BE2C (cell line): ENCODE data around the gene PAX3.

Experiments used
- DNase-seq: peaks from one replicate; pipeline ENCODE4 v3.0.0-alpha.2; 2020
- H3K27me3 ChIP-seq: fragments of 250-450 bp; sonication (Bioruptor Pico); 2 replicates; pipeline ENCODE4 v1.5.1; 2020; ENCODE audit warnings: mild to moderate bottlenecking
- H3K36me3 ChIP-seq: fragments of 250-450 bp; sonication (Bioruptor Pico); 2 replicates; pipeline ENCODE4 v1.5.1; 2020; ENCODE audit warnings: mild to moderate bottlenecking
- H3K4me1 ChIP-seq: fragments of 250-450 bp; sonication (Bioruptor Pico); 2 replicates; pipeline ENCODE4 v1.5.1; 2020
- H3K4me3 ChIP-seq: 2 replicates; pipeline ENCODE4 v1.5.1; 2011; ENCODE audit warnings: low read depth, low read length
- H3K9me3 ChIP-seq: fragments of 250-450 bp; sonication (Bioruptor Pico); 2 replicates; pipeline ENCODE4 v1.5.1; 2020
- TF ChIP-seq, protein P1 (sequence below): IDR thresholded peaks from 2 replicates; pipeline ENCODE4 v1.5.1; 2012; ENCODE audit warnings: mild to moderate bottlenecking, low read depth, low read length

Gene PAX3

GRCh38 chr2:222303828-222304736 lies 5.3 kb upstream of the PAX3 start:
- H3K4me1 ChIP-seq = no peaks in the 10 kb centered on the region; the same call in 1 of the 2 replicates
- H3K9me3 ChIP-seq = no peaks in the 10 kb centered on the region
- no peak for DNase-seq
- H3K4me3 ChIP-seq = no peak overlapping the region
- no peaks in the 10 kb centered on the region for H3K36me3 ChIP-seq
- TF ChIP-seq, protein P1, sequence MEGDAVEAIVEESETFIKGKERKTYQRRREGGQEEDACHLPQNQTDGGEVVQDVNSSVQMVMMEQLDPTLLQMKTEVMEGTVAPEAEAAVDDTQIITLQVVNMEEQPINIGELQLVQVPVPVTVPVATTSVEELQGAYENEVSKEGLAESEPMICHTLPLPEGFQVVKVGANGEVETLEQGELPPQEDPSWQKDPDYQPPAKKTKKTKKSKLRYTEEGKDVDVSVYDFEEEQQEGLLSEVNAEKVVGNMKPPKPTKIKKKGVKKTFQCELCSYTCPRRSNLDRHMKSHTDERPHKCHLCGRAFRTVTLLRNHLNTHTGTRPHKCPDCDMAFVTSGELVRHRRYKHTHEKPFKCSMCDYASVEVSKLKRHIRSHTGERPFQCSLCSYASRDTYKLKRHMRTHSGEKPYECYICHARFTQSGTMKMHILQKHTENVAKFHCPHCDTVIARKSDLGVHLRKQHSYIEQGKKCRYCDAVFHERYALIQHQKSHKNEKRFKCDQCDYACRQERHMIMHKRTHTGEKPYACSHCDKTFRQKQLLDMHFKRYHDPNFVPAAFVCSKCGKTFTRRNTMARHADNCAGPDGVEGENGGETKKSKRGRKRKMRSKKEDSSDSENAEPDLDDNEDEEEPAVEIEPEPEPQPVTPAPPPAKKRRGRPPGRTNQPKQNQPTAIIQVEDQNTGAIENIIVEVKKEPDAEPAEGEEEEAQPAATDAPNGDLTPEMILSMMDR = no peak
- H3K27me3 ChIP-seq = peaks cover 100% of the 10 kb centered on the region

- TF ChIP-seq, protein P1 = no peak
- no peak for DNase-seq
- Histone ChIP-seq H3K4me1 (no peaks in the 10 kb centered on the region; the same call in 1 of the 2 replicates), H3K9me3 (no peaks in the 10 kb centered on the region), H3K27me3 (peaks cover 100% of the 10 kb centered on the region), H3K4me3 (no peak overlapping the region), H3K36me3 (no peaks in the 10 kb centered on the region)
Measured at GRCh38 chr2:222303045-222303827, 4.4 kb upstream of the PAX3 start.

GRCh38 chr2:222302178-222303018 lies 3.6 kb upstream of the PAX3 start:
- Histone ChIP-seq H3K4me3 (no peak overlapping the region), H3K9me3 (no peaks in the 10 kb centered on the region), H3K36me3 (no peaks in the 10 kb centered on the region), H3K27me3 (peaks cover 100% of the 10 kb centered on the region), H3K4me1 (no peaks in the 10 kb centered on the region; the same call in 1 of the 2 replicates)
- no peak for DNase-seq
- TF ChIP-seq, protein P1 = no peak

GRCh38 chr2:222301796-222302118 lies 3.0 kb upstream of the PAX3 start:
- Histone ChIP-seq H3K4me1 (no peaks in the 10 kb centered on the region; the same call in 1 of the 2 replicates), H3K36me3 (no peaks in the 10 kb centered on the region), H3K4me3 (no peak overlapping the region), H3K9me3 (peaks cover 2% of the 10 kb centered on the region; the same call in 1 of the 2 replicates), H3K27me3 (peaks cover 100% of the 10 kb centered on the region)
- TF ChIP-seq, protein P1 = no peak
- no peak for DNase-seq

GRCh38 chr2:222301053-222301795 lies 2.4 kb upstream of the PAX3 start:
- TF ChIP-seq, protein P1 = no peak
- Histone ChIP-seq H3K27me3 (peaks cover 100% of the 10 kb centered on the region), H3K4me1 (no peaks in the 10 kb centered on the region; the same call in 1 of the 2 replicates), H3K4me3 (no peak overlapping the region), H3K9me3 (peaks cover 2% of the 10 kb centered on the region; the same call in 1 of the 2 replicates), H3K36me3 (no peaks in the 10 kb centered on the region)
- no peak for DNase-seq
